ENCODE measurements around the gene NKD2. TPM values are rescaled to one million over a fixed set of nuclear protein-coding genes. Genes with fewer than 3 reads are reported as not detected.

NKD2 gene
- polyA plus RNA-seq, 12 donors, result 0.96 to 32.3 (median 1.7) TPM; not detected in 1

DNA sequence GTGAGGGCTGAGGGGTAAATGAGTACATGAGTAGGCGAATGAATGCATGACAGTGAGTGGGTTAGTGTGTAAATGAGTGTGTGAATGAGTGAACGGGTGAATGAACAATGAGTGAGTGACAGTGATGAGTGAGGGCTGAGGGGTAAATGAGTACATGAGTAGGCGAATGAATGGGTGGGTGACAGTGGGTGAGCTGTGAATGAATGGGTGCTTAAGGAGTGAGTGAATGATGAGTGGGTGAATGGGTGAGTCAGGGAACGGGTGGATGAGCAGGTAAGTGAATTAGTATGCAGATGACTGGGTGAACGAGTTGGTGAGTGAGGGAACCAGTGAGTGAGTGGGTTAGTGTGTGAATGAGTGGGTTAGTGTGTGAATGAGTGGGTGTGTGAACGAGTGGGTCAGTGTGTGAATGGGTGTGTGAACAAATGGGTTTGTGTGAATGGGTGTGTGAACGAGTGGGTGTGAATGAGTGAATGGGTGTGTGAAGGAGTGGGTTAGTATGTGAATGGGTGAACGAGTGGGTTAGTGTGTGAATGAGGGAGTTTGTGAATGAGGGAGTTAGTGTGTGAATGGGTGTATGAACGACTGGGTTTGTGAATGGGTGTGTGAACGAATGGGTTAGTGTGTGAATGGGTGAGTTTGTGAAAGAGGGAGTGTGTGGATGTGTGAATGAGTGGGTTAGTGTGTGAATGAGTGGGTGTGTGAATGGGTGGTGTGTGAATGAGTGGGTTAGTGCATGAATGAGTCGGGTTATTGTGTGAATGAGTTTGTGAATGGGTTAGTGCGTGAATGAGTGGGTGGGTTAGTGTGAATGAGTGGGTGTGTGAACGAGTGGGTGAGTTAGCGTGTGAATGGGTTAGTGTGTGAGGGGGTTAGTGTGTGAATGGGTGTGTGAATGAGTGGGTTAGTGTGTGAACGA is 32.9 kb downstream of the NKD2 start:
- no peak for DNase-seq

DNA sequence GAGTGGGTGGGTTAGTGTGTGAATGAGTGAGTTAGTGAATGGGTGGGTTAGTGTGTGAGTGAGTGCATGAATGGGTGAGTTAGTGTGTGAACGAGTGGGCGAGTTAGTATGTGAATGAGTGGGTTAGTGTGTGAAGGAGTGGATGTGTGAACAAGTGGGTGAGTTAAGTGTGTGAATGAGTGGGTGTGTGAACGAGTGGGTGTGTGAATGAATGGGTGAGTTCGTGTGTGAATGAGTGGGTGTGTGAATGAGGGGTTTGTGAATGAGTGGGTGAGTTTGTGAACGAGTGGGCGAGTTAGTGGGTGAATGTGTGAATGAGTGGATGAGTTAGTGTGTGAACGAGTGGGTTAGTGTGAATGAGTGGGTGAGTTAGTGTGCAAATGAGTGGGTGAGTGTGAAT is 34.0 kb downstream of the NKD2 start:
- no peak for DNase-seq

DNA sequence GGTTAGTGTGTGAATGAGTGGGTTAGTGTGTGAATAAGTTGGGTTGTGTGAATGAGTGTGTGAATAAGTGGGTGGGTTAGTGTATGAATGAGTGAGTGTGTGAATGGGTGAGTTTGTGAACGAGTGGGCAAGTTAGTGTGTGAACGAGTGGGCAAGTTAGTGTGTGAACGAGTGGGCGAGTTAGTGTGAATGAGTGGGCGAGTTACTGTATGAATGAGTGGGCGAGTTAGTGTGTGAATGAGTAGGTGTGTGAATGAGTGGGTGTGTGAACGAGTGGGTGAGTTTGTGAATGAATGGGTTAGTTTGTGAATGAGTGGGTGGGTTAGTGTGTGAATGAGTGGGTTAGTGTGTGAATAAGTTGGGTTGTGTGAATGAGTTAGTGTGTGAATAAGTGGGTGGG is 34.7 kb downstream of the NKD2 start:
- no peak for DNase-seq

DNA sequence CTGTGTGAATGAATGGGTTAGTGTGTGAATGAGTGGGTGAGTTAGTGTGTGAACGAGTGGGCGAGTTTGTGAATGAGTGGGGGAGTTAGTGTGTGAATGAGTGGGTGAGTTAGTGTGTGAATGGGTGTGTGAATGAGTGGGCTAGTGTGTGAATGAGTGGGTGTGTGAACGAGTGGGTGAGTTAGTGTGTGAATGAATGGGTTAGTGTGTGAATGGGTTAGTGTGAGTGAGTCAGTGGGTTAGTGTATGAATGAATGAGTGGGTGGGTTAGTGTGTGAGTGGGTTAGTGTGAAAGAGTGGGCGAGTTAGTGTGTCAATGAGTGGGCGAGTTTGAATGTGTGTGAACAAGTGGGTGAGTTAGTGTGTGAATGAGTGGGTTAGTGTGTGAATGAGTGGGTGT is 35.5 kb downstream of the NKD2 start:
- no peak for DNase-seq

DNA sequence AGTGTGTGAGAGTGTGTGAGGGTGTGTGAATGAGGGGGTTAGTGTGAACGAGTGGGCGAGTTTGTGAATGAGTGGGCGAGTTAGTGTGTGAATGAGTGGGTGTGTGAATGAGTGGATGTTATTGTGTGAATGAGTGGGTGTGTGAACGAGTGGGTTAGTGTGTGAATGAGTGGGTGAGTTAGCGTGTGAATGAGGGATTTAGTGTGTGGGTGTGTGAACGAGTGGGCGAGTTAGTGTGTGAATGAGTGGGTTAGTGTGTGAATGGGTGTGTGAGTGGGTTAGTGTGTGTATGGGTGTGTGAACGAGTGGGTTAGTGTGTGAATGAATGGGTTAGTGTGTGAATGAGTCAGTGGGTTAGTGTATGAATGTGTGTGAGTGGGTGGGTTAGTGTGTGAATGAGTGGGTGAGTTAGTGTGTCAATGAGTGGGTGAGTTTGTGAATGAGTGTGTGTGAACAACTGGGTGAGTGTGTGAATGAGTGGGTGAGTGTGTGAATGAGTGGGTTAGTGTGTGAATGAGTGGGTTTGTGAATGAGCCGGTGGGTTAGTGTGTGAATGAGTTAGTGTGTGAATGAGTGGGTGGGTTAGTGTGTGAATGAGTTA is 37.5 kb downstream of the NKD2 start:
- no peak for DNase-seq

DNA sequence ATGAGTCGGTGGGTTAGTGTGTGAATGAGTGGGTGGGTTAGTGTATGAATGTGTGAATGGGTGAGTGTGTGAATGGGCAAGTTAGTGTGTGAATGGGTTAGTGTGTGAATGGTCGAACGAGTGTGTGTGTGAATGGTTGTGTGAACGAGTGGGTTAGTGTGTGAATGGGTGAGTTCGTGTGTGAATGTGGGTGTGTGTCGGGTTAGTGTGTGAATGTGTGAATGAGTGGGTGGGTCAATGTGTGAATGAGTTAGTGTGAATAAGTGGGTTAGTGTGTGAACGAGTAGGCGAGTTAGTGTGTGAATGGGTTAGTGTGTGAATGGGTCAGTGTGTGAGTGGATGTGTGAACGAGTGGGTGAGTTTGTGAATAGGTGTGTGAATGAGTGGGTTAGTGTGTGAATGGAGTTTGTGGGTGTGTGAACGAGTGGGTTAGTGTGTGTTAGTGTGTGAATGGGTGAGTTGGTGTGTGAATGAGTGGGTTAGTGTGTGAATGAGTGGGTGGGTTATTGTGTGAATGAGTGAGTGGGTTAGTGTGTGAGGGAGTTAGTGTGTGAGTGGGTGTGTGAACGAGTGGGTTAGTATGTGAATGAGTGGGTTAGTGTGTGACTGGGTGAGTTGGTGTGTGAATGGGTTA is 38.8 kb downstream of the NKD2 start:
- no peak for DNase-seq

DNA sequence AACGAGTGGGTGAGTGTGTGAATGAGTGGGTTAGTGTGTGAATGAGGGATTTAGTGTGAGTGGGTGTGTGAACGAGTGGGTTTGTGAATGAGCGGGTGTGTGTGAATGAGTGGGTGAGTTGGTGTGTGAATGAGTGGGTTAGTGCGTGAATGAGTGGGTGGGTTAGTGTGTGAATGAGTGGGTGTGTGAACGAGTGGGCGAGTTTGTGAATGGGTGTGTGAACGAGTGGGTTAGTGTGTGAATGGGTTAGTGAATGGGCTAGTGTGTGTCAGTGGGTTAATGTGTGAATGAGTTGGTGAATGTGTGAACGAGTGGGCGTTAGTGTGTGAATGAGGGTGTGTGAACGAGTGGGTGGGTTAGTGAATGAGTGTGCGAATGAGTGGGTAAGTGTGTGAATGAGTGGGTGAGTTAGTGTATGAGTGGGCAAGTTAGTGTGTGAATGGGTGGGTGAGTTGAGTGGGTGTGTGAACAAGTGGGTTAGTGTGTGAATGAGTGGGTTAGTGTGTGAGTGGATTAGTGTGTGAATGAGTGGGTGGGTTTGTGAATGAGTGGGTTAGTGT is 39.6 kb downstream of the NKD2 start:
- no peak for DNase-seq

DNA sequence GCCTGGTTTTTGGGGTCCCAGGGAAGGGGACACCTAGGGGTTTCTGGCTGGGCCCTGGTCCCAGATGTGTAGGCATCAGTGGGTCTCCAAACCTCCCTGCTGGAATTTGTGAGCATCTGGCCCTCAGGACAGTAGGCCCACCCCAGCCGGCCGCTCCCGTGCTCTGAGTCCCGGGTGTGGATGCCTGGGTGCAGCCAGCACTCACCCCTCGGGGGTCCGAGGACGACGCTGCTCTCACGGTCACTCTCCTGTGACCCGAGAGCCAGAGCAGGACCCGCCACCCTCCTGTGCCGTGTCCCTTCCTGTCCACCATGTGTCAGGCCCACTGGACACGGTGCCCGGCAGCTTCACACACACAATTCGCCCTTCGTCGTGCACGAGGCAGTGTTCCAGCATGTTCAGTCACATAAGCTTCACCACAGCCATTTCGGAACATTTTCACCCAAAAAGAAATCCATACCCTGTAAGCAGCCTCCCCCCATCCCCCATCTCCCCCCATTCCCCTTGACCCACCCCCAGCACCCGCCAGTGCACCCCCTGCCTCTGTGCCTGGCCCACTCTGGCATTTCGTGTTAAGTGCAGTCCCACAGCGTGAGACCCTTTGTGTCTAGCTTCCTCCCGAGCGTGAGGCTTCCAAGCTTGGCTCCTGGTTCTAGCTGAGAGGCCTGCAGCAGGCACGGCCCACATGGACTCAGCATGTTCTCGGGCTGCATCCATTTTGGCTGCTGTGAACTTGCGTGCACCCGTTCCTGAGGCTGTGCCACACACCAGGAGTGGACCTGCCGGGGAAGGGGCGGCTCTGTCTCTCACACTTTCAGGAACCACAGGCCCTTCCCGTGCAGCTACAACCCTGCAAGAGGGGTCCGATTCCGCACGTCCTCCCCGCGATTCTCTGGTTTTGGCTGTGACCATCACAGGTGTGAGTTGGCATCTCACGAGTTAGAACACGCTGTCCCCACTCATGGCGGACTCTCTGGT is 40.5 kb downstream of the NKD2 start:
- no peak for DNase-seq

DNA sequence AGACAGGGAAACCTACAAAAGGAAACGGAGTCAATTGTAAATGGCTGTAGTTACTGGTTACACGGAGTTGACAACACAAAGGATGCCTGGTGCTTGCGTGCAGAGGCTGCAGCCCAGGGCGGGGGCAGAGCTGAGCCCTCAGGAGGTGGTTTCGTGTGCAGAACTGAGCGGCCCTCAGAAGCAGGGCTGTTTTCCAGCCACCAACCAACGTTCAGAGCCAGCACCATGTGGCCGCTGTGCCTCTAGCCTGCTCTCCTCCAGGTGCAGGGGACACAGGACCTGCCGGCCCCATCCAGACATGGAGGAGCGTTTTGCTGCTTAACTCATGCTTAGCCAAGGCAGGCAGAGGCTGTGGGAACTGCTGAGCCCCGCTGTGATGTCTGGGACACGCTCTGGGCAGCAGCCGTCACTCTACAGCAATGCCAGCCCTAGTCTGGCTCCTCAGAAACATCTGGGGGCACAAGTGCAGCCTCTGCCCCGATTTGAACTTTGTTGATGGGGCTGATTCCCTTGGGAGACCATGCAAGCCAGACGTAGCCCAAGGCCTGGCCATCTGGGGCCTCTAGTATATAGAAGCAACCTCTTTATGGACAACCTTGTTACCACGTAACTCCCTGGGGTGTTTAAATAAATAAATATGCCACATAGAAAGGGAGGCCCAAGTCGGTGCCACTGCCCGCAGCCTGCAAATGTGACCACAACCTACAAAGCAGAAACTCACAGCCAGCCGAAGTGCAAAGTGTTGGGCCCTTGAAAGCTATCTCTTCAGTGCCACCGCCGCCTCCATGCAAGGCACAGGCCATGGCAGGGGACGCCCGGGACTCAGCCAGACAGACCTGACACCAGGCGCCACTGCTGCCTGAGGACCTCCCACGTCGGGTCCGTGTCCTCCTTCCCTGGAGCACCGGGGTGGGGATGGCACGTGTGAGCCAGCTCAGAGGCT is 42.1 kb downstream of the NKD2 start:
- DNase-seq, result no peak

DNA sequence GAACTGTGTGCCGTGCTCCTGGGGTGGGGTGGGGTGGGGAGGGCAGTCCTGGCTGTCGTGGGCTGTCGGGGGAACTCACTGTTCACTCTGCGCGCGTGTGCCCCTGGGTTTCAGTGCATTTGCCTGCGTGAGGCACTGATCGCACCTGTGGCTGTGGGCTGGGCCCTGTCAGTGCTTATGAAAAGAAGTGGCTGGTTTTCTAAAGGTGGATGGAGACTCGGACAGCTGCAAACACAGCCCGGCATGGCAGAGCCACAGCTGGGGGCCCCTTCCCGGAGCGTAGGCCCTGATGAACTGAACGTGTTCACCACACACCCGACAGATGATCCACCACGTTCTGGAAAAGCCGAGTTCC is 42.7 kb downstream of the NKD2 start:
- DNase-seq, result no peak

DNA sequence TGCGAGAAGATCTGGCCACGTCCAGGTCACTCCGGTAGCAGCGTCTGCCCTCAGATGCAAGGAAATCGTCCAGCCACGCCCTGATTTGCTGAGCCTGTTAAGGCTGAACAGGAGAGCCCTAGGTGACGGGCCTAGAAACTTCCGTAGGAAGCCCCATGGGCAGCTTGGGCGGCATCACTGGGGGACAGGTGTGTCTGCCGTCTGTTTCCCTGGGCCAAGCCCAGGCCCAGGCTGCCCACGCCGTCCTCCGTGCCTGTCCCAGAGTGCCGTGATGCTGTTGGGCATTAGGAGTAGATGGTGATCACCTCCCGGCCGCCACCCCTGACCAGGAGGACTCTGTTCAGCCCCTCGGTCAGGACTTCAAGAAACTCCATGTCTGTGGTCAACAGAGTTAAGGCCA is 43.5 kb downstream of the NKD2 start:
- DNase-seq, result no peak

DNA sequence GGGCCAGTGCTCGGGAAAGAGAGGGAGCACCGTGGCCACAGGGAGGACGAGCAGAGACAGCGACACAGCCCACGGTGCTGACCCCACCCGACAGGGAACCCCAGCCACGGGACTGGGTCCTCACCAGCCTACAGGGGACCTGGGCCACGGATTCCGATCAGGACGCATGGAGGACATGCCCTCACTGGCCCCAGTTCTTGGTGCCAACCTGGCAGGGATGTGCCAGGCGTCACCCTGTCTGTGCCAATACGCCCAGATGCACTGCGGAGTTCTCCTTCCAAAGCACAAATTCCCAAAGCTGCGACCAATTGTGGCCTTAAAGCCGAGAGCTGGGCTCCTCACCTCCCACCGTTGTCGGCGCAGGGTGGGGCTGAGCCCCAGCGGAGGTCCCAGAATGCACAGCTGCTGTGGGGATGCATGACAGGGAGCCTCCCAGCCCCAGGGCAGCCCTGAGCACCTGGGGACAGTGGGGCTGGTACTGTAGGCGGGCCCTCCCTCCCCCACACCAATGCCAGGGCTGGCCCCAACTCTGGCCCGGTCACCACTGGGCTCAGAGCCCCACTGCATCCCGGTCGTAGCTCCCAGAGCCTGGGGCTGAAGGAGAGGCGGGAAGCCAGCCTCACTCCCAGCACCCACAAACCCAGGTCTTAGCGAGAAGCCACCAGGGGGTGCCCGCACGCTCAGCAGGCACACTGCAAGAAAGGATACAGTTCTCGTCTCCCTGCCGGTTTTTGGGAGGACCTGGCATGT is 44.2 kb downstream of the NKD2 start:
- DNase-seq, result no peak

DNA sequence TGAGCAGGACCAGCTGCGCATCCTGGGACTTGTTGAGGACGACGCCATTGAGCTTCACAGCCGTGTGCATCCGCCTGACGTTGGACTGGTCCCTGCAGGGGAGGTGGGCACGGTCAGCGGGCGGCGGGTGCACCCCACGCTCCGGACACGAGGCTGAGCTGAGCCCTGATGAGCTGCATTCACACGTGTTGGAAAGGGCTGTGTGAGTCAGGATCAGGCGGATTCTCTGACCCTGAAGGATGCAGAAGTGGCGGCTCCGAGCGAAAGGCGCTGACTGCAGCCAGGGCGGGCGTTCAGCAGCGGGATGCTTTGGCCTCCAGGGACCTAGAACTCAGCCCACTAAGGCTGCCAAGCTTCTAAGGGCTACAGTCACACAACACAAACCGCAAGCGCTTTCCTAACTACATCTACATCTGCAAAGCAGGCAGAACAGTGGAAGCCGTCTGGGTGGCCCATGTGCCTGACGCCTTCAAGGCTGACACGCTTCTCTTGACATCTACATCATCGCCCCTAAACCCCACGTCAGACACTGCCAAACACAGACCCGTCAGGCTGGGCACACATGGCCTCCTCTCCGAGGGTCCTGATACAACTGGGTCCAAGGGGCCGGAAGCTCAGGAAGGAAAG is 44.9 kb downstream of the NKD2 start:
- no peak for DNase-seq

DNA sequence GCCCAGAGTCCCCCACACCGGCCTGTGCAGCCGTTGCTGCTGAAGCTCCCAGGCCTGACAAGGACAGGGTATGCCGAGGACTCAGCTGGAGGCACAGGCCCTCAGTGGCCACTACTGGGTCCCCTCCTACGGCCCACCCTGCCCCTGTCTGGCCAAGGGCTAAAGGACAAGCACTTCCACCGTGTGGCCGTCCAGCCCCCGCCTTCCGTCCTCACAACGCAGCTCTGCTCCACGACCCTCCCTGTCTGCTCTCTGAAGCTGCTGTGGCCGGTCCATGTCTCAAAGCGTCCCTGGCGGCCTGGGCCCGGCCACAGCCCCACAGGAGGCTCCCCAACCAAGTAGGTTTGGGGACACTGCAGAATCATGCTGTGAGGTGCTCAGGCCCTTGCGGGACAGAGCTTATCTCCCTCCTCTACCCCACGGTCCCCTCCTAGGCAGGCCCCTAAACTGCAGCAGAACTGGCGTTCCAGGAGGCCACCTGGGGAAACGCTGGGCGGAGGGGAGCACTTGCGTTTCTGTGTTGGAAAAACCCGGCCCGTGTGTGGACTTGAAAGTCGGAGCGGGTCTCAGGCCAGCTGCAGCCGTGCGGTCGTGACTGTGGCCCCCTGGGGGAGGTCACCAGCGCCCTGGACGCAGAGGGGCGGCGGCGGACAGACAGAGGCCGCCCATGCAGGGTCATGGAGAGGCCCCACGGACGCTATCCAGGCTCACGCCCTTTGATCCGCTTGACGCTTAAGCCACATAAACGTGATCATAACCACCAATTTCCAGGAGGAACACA is 45.6 kb downstream of the NKD2 start:
- DNase-seq, result no peak

DNA sequence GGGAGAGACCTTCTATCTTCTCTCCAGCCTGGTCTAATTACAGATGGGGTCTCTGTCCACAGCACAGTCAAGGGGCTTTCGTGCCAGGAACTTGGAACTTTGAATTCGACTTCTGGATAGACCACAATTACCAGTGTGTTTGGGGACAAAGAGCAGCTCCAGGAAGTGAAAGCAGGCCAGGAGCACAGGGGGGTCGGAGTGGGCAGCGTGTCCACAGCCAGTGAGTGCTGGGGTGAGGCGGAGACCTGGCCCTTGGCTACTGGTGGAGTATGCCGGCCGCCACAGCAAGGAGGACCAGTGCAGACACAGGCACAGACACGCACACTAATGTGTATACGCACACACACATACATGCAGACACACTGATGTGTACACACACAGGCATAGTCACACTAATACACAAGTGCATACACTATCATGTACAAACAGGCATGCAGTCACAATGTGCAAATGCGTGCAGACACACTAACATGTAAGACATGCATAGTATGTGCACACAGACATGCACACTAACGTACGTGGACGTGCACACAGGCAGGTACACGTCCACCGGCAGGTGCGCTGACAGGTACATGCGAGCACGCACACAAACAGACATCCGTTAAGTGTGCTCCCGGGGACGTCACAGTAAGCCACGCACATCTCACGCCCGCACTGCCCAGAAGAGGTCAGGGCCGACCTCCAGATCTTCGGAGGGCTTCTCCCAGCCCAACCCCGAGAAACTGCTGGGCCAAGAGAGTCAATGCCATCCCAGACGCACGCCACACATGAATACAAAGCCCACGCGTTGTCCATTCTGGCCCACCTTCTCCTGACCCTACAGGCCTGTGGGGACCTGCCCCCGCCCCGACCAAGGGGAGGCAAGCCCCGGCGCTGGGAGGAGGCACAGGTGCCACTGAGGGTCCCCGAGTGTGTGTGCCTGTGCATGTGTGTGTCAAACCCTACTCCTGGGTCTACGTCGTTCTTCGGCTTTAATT is 46.5 kb downstream of the NKD2 start:
- no peak for DNase-seq

DNA sequence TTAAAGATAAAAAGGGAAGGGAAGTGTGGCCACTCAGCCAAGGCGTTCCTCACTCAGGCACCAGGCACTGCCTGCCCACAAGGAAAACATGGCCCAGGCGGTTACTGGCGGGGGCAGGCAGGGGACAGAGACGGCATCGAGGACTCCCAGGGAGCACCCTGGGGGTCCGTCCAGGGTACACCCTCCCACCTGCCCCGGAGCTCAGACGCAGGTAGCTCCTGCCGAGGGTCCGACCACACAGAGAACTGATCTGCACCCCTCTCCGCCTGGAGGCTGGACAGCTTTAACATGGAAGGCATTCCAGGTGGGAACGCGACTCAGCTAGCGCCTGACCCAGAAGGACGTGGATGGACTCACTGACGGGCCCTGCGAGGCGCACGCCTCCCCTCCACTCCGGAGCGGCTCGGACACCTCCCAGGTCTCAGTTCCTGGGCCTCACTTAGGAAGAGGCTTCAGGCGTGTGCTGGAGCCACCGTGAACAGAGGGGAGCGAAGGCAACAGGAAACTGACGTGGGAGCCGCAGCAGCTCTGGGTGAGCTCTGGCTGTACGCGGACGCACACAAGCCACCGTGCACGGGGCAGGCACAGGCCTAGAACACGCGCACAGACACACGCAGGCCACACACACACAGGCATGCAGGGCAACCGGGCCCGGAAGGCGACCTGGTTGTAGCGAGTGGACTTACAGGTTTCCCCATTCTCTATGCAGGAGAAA is 47.5 kb downstream of the NKD2 start:
- DNase-seq, result no peak

Measured in muscle of arm (tissue), 12 donors.